Fibroblast of skin of scalp (primary cell): Measurements from ENCODE around the gene SYPL2. TPM values are rescaled to one million over a fixed set of nuclear protein-coding genes. Genes with fewer than 3 reads are reported as not detected.
"Not testable (repeated sequence)": the region's sequence is repeated elsewhere in the genome, so short reads cannot be mapped to it uniquely, and the experiment has no call there.

Source experiments
- DNase-seq: peaks from one replicate; pipeline ENCODE4 v3.0.0-alpha.2; 2013
- polyA plus RNA-seq, 2 experiments: library from polyadenylated mRNA; unstranded; fragments of 120-200 nt; gene quantifications; one replicate each; pipeline ENCODE4 v1.2.1, GENCODE V29; 2013; ENCODE audit not compliant: insufficient read length in 2 of 2

SYPL2 gene
- polyA plus RNA-seq (2013, experiment 1 of 2; ENCODE audit: insufficient read length): 1.2 TPM
- 5.6 TPM for polyA plus RNA-seq (2013, experiment 2 of 2; ENCODE audit: insufficient read length)

- no peak for DNase-seq
Observed at GRCh38 chr1:109466452-109467300, at the start of gene SYPL2. Gene SYPL2, plus strand, starts transcription at chr1:109466546. Its CDS starts 298 bp downstream, at chr1:109466844.

GRCh38 chr1:109423498-109423897 is 42.8 kb upstream of the SYPL2 start:
- no peak for DNase-seq

DNA sequence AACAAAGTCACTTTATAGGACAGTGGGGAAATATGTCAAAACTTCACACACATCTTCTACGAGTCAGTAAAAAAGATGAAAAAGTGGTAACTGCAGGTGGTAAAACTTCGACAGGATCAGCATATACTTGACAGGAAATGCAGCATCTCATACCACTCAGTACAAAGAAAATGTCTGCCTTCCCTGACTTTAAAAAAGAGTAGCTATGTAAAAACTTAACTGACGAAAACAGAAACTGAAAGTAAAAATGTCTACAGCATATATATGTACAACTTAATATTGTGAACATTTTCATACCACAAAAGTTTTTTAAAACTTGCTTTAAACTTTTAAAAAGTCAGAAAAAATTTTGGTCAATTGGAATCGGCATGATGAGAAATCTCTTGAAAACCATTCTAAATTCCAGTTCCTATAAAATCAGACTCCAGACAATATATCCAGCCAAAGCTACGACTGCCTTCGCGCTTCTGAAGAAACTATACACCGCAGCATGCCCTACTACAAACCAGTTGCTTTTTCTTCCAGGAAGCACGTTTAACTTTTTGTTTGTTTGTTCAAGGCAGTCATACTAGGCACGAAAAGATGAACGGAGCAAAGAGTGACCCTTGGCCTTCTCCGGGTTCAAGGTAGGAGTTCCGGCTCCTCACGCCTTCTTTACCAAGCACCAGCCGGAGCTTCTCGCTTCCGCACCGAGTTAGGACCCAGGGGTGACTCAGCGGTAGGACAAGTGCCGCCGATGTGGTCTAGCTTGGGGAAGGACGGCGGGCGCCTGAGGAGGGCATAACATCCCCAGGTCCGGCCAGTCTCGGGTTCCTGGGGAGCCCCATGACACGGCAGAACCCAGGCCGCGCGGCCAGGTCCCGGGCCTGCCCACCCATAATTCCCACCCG is 40.7 kb upstream of the SYPL2 start:
- DNase-seq: peak; percentile 43

- DNase-seq: peak; percentile 99
Observed at GRCh38 chr1:109426281-109427170, 39.8 kb upstream of the SYPL2 start, which contains the start of gene PSMA5. Gene PSMA5, minus strand, starts transcription at chr1:109426448. Its CDS starts 118 bp downstream, at chr1:109426330.

GRCh38 chr1:109427171-109427467 is 39.2 kb upstream of the SYPL2 start:
- DNase-seq: no peak

- peak; percentile 64 for DNase-seq
Observed at GRCh38 chr1:109432336-109432735, 34.0 kb upstream of the SYPL2 start.

DNA sequence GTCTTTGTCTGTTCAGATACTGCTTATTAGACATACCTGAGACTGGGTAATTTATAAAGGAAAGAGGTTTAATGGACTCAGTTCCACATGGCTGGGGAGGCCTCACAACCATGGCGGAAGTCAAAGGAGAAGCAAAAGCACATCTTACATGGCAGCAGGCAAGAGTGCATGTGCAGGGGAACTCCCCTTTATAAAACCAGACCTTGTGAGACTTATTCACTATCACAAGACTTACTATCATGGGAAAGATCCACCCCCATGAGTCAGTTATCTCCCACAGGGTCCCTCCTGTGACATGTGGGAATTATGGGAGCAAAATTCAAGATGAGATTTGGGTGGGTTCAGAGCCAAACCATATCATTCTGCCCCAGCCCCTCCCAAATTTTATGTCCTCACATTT is 33.0 kb upstream of the SYPL2 start:
- no peak for DNase-seq

GRCh38 chr1:109434484-109434883 is 31.9 kb upstream of the SYPL2 start:
- DNase-seq: no peak

GRCh38 chr1:109438798-109439297 is 27.5 kb upstream of the SYPL2 start:
- DNase-seq: peak; percentile 90

DNA sequence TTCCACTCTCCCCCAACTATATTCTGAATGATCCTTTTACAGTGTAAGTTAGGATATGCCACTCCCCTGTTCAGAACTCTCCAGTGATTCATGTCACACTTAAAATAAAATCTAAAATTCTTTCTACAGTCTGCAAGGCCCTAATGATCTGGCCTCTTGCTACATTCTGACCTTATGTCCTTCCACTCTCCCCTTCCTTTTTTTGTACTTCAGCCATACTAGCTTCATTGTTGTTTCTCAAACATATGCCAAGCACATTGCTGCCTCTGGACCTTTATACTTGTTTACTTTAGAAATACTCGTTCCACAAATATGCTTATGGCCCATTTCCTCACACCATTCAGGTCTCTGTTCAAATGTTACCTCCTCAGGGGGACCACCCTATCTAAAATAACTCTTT is 25.3 kb upstream of the SYPL2 start:
- no peak for DNase-seq

DNA sequence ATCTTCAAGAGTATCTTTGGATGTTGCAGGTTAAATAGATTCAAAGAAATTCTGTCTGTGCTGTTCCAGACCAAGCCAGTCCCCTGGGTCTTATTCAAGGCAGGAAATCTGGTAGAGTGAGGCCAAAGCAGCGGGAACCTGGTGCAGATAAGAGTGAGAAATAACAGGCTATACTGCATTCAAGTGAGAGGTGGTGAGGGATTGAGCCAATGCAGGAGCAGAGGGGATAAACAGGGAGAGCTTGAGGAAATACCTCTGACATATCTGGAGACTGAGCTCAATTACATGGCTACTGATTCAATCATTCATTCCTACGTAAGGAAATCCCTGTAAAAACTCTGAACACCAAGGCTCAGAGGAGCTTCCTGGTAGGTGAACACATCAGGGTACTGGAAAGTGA is 22.9 kb upstream of the SYPL2 start:
- no peak for DNase-seq

- DNase-seq: no peak
Observed at GRCh38 chr1:109444346-109444745, 22.0 kb upstream of the SYPL2 start.

- not testable (repeated sequence) for DNase-seq
Observed at GRCh38 chr1:109445949-109446695, 20.2 kb upstream of the SYPL2 start.

- no peak for DNase-seq
Observed at GRCh38 chr1:109447524-109447923, 18.8 kb upstream of the SYPL2 start.

DNA sequence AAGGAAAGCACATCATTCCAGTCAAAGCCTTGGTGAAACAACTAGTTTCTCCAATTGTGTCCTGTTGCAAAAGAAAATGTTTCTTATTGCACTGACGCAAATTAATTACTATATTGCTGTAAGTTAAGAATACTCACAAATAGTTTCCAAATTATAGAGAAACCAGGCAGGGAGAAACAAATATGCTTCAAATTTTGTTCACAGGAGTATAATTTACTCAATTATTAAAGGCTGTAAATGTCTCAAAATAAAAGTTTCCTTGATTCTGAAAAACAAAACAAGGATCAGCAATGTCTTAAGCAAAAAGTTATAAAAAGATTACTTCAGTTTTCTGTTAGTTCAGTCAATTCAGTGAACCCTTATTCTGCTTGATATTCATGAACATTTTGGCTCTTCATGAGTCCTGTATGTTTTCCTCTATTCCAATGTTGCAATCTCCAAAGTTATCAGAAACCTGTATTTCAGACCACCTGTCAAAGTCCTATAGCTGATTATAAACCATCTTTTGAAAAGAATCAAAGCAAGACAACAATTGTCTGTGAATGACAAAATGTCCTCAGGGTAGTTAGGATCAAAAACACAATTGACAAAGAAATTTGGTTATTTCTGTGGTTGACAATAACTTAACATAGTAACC is 11.7 kb upstream of the SYPL2 start:
- DNase-seq: no peak

DNA sequence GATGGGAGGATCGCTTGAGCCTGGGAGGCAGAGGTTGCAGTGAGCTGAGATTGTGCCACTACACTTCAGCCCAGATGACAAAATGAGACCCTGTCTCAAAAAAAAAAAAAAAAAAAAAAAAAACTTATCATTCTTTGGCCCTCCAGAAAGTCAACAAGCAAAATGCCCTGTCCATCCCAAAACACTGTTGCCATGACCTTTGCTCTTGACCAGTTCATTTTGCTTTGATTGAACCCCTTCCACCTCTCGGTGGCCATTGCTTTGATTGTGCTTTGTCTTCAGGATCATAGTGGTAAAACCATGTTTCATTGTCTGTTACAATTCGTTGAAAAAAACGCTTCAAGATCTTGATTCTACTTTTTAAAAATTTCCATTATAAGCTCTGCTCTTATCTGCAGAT is 8.5 kb upstream of the SYPL2 start:
- DNase-seq: no peak

DNA sequence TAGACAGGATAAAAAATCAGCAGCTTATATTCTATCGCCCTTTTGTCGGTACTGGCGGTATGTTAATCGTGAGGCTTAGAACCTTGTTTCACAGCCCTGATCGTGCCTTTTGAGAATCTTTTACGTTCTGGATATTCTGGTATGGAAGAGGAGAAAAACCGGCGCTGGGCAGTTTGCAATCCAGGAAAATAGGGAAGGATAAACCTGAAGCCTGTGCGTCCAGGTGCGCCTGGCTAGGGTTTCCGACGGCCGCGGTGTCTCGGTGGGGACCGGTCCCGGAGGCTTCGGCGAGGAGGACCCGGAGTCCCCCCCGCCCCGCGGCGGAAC is 258 bp upstream of the SYPL2 start:
- no peak for DNase-seq

GRCh38 chr1:109467301-109467777 is 993 bp downstream of the SYPL2 start:
- DNase-seq: no peak

GRCh38 chr1:109468061-109468460 is 1.7 kb downstream of the SYPL2 start:
- no peak for DNase-seq

GRCh38 chr1:109468903-109469302 is 2.6 kb downstream of the SYPL2 start:
- DNase-seq: no peak

DNA sequence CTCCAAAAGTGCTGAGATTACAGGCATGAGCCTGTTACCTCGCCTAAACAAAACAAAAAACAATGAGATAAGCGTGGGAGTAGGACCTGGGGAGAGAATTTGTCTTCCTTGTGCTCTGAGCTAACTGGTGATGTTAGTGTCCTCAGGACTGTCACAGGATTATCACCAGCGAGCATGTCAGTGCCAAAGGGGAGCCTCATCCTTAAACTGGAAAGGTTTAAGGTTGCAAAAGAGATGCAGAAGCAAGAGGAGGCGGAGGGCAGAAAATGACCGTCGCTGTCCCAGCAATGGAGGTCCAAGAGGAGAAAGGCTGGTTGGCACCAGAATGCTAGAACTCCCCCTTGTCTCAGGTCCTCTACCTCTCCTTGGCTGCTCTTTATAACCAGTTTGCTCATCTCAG is 3.9 kb downstream of the SYPL2 start:
- DNase-seq: no peak
